ENCODE measurements around the gene PPP2R1B.
"Not testable (repeated sequence)": the region's sequence is repeated elsewhere in the genome, so short reads cannot be mapped to it uniquely, and the experiment has no call there.

Gene PPP2R1B

GRCh38 chr11:111765984-111766833 is at the start of gene PPP2R1B:
Gene PPP2R1B, minus strand, starts transcription at chr11:111766389. Its CDS starts 28 bp downstream, at chr11:111766361.
- DNase-seq (ENCODE audit: low spot score) = peak; percentile 95

DNA sequence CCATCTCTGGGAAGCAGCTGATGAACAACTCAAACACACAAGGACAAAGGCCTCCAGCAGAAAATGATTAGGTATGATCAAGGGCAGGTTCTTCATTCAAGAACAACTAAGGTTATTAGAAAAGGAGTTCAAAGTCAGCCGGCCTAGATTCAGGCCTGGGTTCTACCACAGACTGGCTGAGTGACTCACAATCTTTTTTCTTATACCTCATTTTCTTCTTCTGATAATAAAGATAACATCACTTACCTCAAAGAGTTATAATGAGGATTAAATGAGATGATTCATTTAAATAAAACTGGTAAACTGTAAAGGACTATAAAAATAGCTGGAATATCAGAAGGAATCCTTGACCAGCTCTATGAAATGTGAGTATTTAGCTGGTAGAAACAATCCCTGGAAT is 49.3 kb upstream of the PPP2R1B start:
- DNase-seq (ENCODE audit: low spot score) = no peak

- DNase-seq (ENCODE audit: low spot score) = no peak
Observed at GRCh38 chr11:111814557-111815320, 48.5 kb upstream of the PPP2R1B start.

DNA sequence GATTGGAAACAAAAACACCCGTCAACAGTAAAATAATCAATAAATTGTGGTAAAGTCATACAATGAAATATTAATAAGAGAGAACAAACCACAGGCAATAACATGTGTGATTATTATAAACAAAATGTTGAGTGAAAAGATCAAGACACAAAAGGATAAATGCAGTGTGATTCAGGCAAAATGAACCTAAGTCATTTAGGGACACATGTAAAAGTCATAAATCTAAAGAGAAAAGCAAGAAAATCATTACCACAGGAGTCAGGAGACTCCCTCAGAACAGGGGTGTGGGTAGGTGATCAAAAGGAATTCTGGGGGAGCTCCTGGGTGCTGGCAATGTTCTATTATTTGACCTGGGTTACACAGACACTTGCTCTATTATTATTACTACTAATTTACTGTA is 47.9 kb upstream of the PPP2R1B start:
- DNase-seq (ENCODE audit: low spot score) = no peak

DNA sequence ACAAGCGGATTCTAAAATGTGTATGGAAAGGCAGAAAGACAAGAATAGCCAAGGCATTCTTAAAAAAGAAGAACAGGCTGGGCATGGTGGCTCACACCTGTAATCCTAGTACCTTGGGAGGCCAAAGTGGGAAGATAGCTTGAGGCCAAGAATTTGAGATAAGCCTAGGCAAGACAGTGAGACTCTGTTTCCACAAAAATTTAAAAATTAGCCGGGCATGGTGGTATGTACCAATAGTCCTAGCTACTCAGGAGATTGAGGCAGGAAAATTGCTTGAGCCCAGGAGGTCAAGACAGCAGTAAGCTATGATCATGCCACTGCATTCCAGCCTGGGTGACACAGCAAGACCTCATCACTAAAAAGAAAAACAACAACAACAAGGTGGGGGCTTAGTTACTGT is 46.0 kb upstream of the PPP2R1B start:
- DNase-seq (ENCODE audit: low spot score) = no peak

DNA sequence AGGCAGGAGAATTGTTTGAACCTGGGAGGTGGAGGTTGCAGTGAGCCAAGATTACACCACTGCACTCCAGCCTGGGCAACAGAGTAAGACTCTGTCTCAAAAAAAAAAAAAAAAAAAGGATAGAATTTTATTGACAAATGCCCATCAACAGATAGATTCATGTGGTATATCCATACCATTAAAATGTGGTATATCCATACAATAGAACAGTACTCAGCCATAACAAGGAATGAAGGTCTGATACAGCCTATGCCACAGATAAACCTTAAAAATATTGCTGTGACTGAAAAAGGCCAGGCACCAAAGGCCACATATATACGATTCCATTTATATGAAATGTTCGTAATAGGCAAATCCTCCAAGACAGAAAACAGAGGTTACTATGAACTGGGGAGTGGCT is 45.3 kb upstream of the PPP2R1B start:
- DNase-seq (ENCODE audit: low spot score) = no peak

- no peak for DNase-seq (ENCODE audit: low spot score)
Observed at GRCh38 chr11:111808834-111809233, 42.6 kb upstream of the PPP2R1B start.

DNA sequence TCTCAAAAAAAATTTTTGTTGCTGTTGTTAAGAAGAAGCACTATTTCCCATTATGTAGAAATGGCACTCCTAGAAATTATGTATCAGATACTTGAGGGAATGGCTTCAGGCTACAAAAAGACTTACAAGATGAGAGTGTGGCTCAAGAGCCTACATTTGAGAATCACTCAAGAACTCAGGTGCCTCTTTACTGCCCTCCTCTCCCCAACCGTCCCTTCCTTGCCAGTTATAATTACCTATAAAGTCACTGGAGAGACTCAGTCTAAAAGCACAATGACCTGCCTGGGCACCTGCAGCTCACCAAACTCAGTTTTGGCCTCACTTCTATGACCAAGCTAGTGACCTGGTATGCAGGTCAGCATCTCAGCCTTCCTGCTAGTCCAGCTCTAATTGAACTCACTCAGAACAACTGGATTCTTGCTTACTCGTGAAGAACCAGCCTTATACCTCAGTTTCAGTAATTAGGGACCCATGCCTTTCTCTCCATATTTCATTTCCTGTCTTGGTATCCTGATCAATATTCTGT is 41.9 kb upstream of the PPP2R1B start:
- no peak for DNase-seq (ENCODE audit: low spot score)

GRCh38 chr11:111807076-111807475 is 40.9 kb upstream of the PPP2R1B start:
- no peak for DNase-seq (ENCODE audit: low spot score)

DNA sequence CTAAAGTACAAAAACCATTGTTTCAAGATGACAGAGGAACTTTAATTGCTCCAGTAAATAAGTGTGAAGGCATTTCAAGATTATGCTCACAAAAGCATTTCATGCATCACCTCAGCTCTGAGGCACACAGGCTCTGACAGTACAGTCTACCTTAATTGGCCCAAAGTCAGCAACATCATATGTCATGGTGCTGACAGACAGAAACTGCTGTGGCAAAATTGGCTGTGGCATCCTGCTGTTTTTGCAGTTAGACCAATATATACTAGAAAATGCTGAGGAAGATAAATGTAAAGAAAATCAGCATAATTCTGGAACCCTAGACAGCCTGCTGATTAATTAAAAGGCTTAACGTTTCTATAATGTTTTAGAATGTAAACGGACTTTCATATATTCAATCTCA is 34.9 kb upstream of the PPP2R1B start:
- no peak for DNase-seq (ENCODE audit: low spot score)

GRCh38 chr11:111798279-111798678 is 32.1 kb upstream of the PPP2R1B start:
- no peak for DNase-seq (ENCODE audit: low spot score)

- DNase-seq (ENCODE audit: low spot score) = peak; percentile 13
Observed at GRCh38 chr11:111797145-111797581, 31.0 kb upstream of the PPP2R1B start.

GRCh38 chr11:111796696-111797095 is 30.5 kb upstream of the PPP2R1B start:
- DNase-seq (ENCODE audit: low spot score) = no peak

DNA sequence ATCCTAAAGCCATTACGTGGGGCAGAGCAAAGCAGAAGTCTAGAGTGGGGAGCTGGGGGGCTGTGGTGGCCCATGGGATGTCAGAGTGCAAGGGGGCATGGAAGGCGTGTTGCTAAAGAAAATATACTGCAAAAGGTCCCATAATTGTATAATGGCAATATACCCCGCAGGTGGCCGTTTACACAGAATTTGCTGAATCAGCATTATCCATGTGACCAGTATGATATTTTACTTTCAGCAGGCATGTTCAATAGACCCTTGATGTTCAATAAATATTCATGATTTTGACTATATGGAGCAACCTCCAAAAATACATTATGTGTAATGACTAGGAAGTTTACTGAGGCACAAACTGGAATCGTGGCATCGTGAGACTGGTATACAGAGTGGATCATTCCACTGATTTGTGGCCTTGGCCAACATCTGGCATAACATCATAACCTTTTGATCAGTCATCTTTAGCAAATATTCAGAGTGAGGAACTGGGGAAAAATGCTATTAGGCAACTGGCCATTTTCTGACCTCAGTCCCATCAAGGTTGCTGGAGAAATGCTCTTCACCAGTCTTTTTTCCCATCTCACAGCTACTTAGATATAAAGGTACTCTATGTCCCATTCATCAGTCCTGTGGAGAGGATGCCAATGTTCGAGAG is 29.3 kb upstream of the PPP2R1B start:
- DNase-seq (ENCODE audit: low spot score) = no peak

DNA sequence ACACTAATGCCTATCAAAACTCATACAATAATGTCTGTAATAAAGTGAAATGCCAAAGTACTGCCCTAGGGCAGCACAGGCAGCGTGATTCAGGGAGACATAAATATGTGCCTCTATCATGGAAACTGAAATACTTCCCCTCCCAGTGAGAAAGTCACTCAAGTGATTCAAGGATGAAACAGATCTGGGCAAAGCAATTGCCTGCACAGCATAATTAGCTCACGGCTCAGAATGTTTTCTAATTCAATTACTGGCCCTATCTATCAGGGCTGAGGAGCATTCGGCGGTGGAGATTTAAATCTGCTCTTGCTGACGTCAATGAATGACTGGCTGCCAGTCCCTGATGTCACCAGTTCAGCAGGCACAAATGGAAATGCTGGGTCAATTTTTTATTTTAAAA is 27.7 kb upstream of the PPP2R1B start:
- DNase-seq (ENCODE audit: low spot score) = no peak

DNA sequence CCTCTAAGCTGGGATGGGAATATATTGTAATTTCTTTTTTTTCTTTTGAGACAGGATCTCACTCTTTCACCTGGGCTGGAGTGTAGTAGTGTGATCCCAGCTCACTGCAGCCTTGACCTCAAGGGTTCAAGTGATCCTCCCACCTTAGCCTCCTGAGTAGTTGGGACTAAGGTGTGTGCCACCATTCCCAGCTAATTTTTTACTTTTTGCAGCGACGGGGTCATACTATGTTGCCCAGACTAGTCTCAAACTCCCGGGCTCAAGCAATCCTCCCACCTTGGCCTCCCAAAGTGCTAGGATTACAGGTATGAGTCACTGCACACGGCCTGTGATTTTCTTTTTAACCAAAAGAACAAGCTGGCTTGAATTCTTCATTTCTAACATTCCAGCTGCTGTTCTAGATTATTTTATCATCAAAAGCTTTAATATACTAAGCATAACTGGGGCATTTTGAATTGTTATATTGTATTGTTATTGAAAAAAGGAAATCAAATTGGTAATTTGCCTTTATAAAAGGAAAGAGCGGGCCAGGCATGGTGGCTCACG is 26.8 kb upstream of the PPP2R1B start:
- no peak for DNase-seq (ENCODE audit: low spot score)

DNA sequence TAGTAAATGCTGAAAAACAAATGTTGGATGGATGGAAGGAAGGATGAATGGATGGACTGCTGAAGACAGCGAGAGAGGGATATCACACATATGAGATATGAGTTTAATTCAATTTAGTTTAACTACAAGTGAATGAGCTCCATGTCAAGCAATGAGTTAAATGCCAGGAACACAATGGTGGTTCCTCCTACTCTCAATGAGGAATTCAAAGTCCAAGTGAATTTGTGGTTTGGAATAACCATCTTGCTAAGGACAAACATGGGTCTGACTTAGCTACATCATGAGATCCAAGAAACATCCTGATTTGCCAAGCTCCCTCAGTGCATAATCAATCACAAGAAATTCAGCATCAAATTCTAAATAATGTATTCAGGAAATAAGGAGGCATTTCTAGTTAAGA is 26.1 kb upstream of the PPP2R1B start:
- no peak for DNase-seq (ENCODE audit: low spot score)

DNA sequence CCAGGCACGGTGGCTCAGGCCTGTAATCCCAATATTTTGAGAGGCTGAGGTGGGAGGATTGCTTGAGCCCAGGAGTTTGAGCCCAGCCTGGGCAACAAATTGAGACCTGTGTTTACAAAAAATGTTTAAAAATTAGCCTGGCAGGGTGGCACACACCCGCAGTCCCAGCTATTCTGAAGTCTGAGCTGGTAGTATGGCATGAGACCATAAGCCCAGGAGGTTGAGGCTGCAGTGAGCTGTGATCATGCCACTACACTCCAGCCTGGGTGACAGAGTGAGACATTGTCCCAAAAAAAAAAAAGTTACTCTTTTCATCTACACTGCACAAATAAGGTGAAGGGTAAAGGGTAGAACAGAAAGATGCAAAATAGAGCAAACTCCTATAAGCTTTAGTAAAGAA is 22.3 kb upstream of the PPP2R1B start:
- DNase-seq (ENCODE audit: low spot score) = no peak

- no peak for DNase-seq (ENCODE audit: low spot score)
Observed at GRCh38 chr11:111788051-111788450, 21.9 kb upstream of the PPP2R1B start.

GRCh38 chr11:111785886-111786412 is 19.8 kb upstream of the PPP2R1B start:
- DNase-seq (ENCODE audit: low spot score) = no peak

DNA sequence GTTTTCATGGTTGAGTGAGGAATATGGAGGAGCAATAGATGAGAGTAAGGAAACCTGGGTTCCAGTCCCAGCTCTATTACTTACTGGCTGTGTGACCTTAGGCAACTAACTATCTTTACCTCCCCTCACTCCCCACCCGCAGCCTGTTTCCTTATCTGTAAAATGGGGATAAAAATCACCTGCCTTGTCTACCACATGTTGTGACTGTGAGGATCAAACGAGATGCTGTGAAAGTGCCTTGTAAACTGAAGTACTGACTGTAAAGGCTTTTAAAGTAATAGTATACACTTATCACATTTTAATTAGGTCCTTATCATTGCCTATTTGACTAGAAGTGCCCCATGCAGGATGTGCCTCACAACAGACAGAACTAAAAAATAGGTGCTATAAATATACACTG is 18.9 kb upstream of the PPP2R1B start:
- no peak for DNase-seq (ENCODE audit: low spot score)

GRCh38 chr11:111784311-111784710 is 18.1 kb upstream of the PPP2R1B start:
- DNase-seq (ENCODE audit: low spot score) = not testable (repeated sequence)

Data from germinal center (tissue), 1 donor.